Subcutaneous adipose tissue (tissue), 4 donors: ENCODE data around the gene MYADM. TPM values are rescaled to one million over a fixed set of nuclear protein-coding genes. Genes with fewer than 3 reads are reported as not detected.

Experiments used
- total RNA-seq, 4 donors: library from RNA; depleted of rRNA; stranded (reverse); fragments of >200 nt; gene quantifications; one replicate each; pipeline ENCODE4 v1.1.0, GENCODE V29; 2016
- TF ChIP-seq, protein P1 (sequence below): fragments of 450-650 bp; IDR thresholded peaks from one replicate; pipeline ENCODE4 v1.5.1; 2016; ENCODE audit warnings: low read depth, mild to moderate bottlenecking, control low read depth, antibody characterized with exemption, moderate library complexity

The MYADM gene
- total RNA-seq, 4 donors from 2014 or later = 29.9 to 37.9 (median 34.7) TPM

DNA sequence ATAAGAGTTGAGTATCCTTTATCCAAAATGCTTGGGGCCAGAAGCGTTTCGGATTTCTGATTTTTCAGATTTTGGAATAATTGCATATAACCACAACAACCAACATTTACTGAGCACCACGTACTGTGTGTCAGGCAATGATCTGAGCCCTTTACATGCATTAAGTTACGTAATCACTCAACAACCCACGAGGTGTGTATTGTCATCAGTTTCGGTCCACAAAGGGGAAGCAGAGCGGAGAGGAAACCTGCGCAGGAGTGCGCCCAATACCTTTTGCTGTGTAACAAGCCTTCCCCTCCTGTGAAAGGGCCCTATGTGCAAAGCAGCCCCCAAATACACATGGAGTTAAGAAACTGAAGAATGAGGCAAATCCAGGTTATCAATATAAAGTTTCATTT, 22.8 kb upstream of the MYADM start:
- TF ChIP-seq, protein P1, sequence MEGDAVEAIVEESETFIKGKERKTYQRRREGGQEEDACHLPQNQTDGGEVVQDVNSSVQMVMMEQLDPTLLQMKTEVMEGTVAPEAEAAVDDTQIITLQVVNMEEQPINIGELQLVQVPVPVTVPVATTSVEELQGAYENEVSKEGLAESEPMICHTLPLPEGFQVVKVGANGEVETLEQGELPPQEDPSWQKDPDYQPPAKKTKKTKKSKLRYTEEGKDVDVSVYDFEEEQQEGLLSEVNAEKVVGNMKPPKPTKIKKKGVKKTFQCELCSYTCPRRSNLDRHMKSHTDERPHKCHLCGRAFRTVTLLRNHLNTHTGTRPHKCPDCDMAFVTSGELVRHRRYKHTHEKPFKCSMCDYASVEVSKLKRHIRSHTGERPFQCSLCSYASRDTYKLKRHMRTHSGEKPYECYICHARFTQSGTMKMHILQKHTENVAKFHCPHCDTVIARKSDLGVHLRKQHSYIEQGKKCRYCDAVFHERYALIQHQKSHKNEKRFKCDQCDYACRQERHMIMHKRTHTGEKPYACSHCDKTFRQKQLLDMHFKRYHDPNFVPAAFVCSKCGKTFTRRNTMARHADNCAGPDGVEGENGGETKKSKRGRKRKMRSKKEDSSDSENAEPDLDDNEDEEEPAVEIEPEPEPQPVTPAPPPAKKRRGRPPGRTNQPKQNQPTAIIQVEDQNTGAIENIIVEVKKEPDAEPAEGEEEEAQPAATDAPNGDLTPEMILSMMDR = no peak

DNA sequence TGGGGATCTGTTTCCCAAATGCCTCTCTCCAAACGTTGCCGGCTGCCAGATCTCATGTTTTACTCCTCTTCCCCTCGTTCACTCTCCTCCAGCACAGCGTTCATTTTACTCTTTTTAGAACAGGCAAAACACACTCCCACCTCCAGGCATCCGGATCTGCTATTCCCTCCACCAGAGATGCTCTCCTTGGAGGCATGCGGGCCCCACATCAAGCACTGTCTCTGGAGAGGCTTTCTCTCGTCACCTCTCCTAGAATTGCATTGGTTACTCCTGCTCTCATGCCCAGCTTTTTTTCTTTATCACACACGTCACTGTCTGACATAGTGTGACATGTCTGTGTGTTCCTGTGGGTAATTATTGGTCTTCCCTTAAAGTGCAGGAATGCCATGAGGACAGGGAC, 20.1 kb upstream of the MYADM start:
- TF ChIP-seq, protein P1 = no peak

DNA sequence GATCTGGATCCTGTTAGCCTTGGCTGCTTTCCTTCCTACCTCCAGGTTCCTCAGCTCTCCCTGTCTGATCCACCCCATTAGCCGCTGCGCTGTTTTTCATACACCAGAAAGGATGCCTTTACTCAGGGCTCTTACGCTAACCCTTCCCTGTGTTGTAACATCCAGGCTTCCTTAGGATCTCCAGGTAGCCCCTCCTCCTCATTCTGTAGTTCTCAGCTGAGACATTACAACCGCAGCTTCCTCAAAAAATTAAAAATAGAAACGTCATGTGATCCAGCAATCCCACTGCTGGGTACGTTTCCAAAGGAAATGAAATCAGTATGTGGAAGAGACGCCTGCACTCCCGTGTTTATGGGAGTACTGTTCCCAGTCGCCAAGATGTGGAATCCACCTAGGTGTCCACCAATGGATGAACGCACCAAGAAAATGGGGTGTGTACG, 18.4 kb upstream of the MYADM start:
- TF ChIP-seq, protein P1 = no peak

DNA sequence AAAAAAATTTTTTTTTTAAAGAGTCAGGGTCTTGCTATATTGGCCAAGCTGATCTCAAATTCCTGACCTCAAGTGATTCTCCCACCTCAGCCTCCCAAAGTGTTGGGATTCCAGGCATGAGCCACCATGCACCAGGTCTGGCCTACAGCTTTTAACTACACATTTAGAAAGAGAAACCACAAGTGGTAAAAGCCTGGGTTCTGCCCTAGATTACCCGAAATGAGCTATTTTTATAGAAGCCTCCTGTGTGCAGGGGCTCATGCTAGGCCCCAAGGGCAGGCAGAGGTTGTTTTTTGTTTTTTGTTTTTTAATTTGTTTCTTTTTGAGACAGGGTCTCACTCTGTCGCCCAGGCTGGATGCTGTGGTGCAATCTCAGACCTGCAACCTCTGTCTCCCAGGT, 14.0 kb upstream of the MYADM start:
- TF ChIP-seq, protein P1 = no peak

DNA sequence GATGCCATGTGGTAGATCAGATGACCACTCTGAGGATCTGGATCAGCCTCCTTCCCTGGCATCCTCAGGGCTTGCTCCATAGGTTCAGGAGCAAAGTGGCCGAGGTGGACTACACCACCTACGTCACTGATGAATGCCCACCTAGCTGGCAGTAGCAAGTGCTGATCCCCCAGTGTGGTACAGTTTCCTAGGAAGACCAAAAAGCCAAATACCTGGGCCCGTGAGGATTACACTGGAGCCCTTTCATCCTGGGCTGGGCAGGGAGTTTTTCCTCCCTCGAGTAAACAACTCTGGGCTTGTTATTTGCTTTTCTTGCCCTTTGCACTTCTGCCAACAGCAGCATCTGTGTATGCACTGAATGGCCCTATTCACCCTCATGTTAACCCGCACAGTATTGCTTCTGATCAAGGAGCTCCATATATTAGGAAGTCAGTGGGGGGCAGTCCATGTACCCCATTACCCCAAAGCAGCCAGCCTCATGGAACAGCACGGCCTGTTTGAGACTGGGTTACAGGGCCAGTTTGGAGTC, 3.3 kb upstream of the MYADM start:
- TF ChIP-seq, protein P1 = no peak

DNA sequence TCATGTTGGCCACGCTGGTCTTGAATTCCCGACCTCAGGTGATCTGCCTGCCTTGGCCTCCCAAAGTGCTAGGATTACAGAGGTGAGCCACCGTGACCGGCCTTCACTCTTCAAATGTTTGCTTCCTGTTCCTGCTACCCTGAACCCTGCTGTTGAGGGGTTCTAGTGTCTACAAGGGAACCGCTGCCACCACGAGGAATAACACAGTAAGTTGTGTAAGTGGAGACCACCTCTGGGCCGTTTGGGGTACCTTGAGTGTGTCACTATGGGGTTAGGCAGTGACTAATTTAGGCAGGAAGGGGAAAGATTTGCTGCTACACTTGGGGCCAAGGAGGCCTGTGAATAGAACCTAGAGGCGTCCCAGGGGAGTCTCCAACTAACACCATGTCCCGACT, 2.2 kb upstream of the MYADM start:
- TF ChIP-seq, protein P1 = no peak

DNA sequence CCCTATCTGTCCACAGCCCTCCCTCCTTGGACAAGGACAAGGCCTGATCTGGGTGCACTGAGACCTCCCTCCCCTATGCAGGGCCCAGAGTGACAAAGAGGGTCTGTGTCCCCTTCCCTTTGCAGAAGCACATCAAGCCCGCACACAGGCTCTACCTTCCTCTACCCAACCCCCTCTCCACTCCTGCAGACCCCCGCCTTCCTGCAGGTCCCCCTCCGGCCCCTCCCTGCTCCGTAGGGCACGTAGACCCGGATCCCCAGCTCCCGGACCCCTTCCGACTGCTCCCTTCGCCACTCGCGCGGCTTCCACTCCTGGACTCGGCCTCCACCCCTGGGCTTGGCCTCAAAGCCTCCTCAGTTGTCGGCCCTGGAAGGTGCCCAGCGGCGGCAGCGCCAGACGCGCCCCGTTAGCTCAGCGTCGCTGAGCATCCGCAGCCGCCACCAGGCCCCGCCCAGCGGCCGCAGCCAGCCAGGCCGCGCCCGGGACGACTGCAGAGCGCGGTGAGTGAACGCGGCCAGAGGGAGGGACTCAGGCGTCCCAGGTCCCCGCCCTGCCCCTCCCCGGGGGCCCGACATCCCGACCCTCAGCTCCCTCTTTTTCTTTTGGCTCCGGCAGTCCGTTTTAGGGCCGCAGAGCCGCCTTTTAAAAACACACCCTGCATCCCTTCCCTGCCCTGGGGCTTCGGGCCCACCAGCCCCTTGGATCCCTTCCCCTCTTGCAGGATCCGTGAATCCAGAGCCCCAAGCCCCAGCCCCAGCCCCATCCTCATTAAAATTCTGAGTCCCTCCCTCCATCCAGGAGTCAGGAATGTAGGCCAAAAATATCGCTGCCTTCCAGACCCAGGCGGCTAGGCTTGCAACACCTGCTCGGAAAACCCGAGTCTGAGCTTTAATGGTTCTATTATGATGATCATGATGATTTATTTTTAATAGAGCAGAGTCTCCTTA, 1.5 kb upstream of the MYADM start:
- TF ChIP-seq, protein P1 = no peak
